Trophoblast cell (in vitro differentiated cells and primary cell): ENCODE measurements around the gene PPP1R9A.

Experiments
- DNase-seq, 2 donors: peaks; one replicate each; pipeline ENCODE4 v3.0.0-alpha.2; 2016
- H2AFZ ChIP-seq: 2 replicates; pipeline ENCODE4 v1.6.1; 2013; ENCODE audit warnings: low read length, moderate library complexity, mild to moderate bottlenecking; ENCODE audit not compliant: insufficient read depth, poor library complexity
- H2AK5ac ChIP-seq: 2 replicates; pipeline ENCODE4 v1.6.1; 2013; ENCODE audit warnings: mild to moderate bottlenecking, low read length
- H2BK120ac ChIP-seq: 2 replicates; pipeline ENCODE4 v1.6.1; 2013; ENCODE audit warnings: low read length, mild to moderate bottlenecking, moderate library complexity; ENCODE audit not compliant: insufficient read depth, poor library complexity
- H2BK12ac ChIP-seq: 2 replicates; pipeline ENCODE4 v1.6.1; 2013; ENCODE audit warnings: mild to moderate bottlenecking, low read length, moderate library complexity
- H2BK5ac ChIP-seq: 2 replicates; pipeline ENCODE4 v1.6.1; 2013; ENCODE audit warnings: low read length, low read depth, moderate library complexity, mild to moderate bottlenecking; ENCODE audit not compliant: poor library complexity
- H3K14ac ChIP-seq: 2 replicates; pipeline ENCODE4 v1.6.1; 2013; ENCODE audit warnings: mild to moderate bottlenecking, low read length
- H3K18ac ChIP-seq: 2 replicates; pipeline ENCODE4 v1.6.1; 2013; ENCODE audit warnings: mild to moderate bottlenecking, low read length
- H3K23ac ChIP-seq: 2 replicates; pipeline ENCODE4 v1.6.1; 2013; ENCODE audit warnings: low read length
- H3K27ac ChIP-seq: 2 replicates; pipeline ENCODE4 v1.5.1; 2013; ENCODE audit warnings: low read depth, mild to moderate bottlenecking, inconsistent platforms, low read length, moderate library complexity
- H3K27me3 ChIP-seq: 2 replicates; pipeline ENCODE4 v1.6.1; 2013; ENCODE audit warnings: inconsistent platforms, mild to moderate bottlenecking, low read length, moderate library complexity; ENCODE audit not compliant: insufficient read depth
- H3K36me3 ChIP-seq, 2 experiments: 1 replicate in 1 of 2; 2 replicates in 1 of 2; pipeline ENCODE4 v1.6.1; 2013; ENCODE audit warnings: low read length in 2 of 2, mild to moderate bottlenecking in 2 of 2, moderate library complexity in 1 of 2; ENCODE audit not compliant: insufficient read depth in 2 of 2, control insufficient read depth in 1 of 2
- H3K4ac ChIP-seq: 2 replicates; pipeline ENCODE4 v1.6.1; 2013; ENCODE audit warnings: low read depth, mild to moderate bottlenecking, low read length, moderate library complexity
- H3K4me1 ChIP-seq, 2 experiments: 1 replicate in 1 of 2; 2 replicates in 1 of 2; pipeline ENCODE4 v1.6.1; 2013; ENCODE audit warnings: low read length in 2 of 2, mild to moderate bottlenecking in 2 of 2, moderate library complexity in 1 of 2; ENCODE audit not compliant: insufficient read depth in 2 of 2, control insufficient read depth in 1 of 2
- H3K4me2 ChIP-seq: 2 replicates; pipeline ENCODE4 v1.6.1; 2013; ENCODE audit warnings: inconsistent platforms, mild to moderate bottlenecking, low read length, moderate library complexity
- H3K4me3 ChIP-seq: 2 replicates; pipeline ENCODE4 v1.5.1; 2013; ENCODE audit warnings: mild to moderate bottlenecking, low read depth, low read length, inconsistent platforms
- H3K79me1 ChIP-seq: one replicate; pipeline ENCODE4 v1.6.1; 2013; ENCODE audit warnings: low read length
- H3K79me2 ChIP-seq: 2 replicates; pipeline ENCODE4 v1.6.1; 2013; ENCODE audit warnings: low read length, mild to moderate bottlenecking; ENCODE audit not compliant: control insufficient read depth, insufficient read depth, poor library complexity
- H3K9ac ChIP-seq: 2 replicates; pipeline ENCODE4 v1.6.1; 2013; ENCODE audit warnings: mild to moderate bottlenecking, low read length
- H3K9me3 ChIP-seq: 2 replicates; pipeline ENCODE4 v1.6.1; 2013; ENCODE audit warnings: low read depth, mild to moderate bottlenecking, control low read depth, inconsistent platforms, low read length; ENCODE audit not compliant: insufficient read depth
- H4K12ac ChIP-seq: 2 replicates; pipeline ENCODE4 v1.6.1; 2013; ENCODE audit warnings: low read depth, mild to moderate bottlenecking, low read length, moderate library complexity
- H4K8ac ChIP-seq: 2 replicates; pipeline ENCODE4 v1.6.1; 2013; ENCODE audit warnings: low read depth, mild to moderate bottlenecking, low read length, moderate library complexity
- H4K91ac ChIP-seq: one replicate; pipeline ENCODE4 v1.6.1; 2013; ENCODE audit warnings: low read depth, mild to moderate bottlenecking, low read length, moderate library complexity
- WGBS: extraction: QIAGEN DNeasy Blood & Tissue Kit; methylation state at CpG from one replicate; pipeline ENCODE4 v1.1.7; 2013; ENCODE audit warnings: missing lambda C conversion rate; ENCODE audit not compliant: insufficient read length, insufficient coverage; ENCODE audit errors: extremely low coverage; 5-methylcytosine and 5-hydroxymethylcytosine counted together

PPP1R9A gene

GRCh38 chr7:95028683-95029082, 121.3 kb downstream of the PPP1R9A start:
- H3K36me3 ChIP-seq = no peaks in the 10 kb centered on the region
- H3K9ac ChIP-seq = no peak overlapping the region
- no peak overlapping the region for H2BK5ac ChIP-seq
- H2BK12ac ChIP-seq = no peak overlapping the region
- no peak overlapping the region for H3K23ac ChIP-seq
- no peaks in the 10 kb centered on the region for H3K79me2 ChIP-seq
- H3K27ac ChIP-seq = no peak overlapping the region
- H3K9me3 ChIP-seq = peaks cover 3% of the 10 kb centered on the region
- H2AFZ ChIP-seq = no peak overlapping the region
- H4K8ac ChIP-seq = no peak overlapping the region
- no peaks in the 10 kb centered on the region for H3K79me1 ChIP-seq
- no peaks in the 10 kb centered on the region for H3K4me1 ChIP-seq
- no peak overlapping the region for H3K4ac ChIP-seq
- WGBS = no CpG with 5 or more reads among the region's 1 CpG
- H3K14ac ChIP-seq = no peak overlapping the region
- no peak overlapping the region for H3K4me3 ChIP-seq
- H3K4me2 ChIP-seq = no peak overlapping the region
- no peaks in the 10 kb centered on the region for H3K27me3 ChIP-seq
- no peak for DNase-seq
- no peak overlapping the region for H4K12ac ChIP-seq
- no peak overlapping the region for H4K91ac ChIP-seq
- no peak overlapping the region for H2AK5ac ChIP-seq
- H2BK120ac ChIP-seq = no peak overlapping the region
- H3K18ac ChIP-seq = no peak overlapping the region

- no peak overlapping the region for H3K23ac ChIP-seq
- no peak overlapping the region for H3K4ac ChIP-seq
- H2BK12ac ChIP-seq = no peak overlapping the region
- H2AK5ac ChIP-seq = no peak overlapping the region
- no peak overlapping the region for H3K18ac ChIP-seq
- H3K4me2 ChIP-seq = no peak overlapping the region
- H3K27ac ChIP-seq = no peak overlapping the region
- no peaks in the 10 kb centered on the region for H3K4me1 ChIP-seq
- no peaks in the 10 kb centered on the region for H3K9me3 ChIP-seq
- no peak overlapping the region for H3K4me3 ChIP-seq
- no peak overlapping the region for H4K12ac ChIP-seq
- H3K9ac ChIP-seq = no peak overlapping the region
- H2BK120ac ChIP-seq = no peak overlapping the region
- no peaks in the 10 kb centered on the region for H3K27me3 ChIP-seq
- H3K79me1 ChIP-seq = no peaks in the 10 kb centered on the region
- H3K79me2 ChIP-seq = no peaks in the 10 kb centered on the region
- no peak for DNase-seq
- no peak overlapping the region for H3K14ac ChIP-seq
- H2AFZ ChIP-seq = no peak overlapping the region
- H4K8ac ChIP-seq = no peak overlapping the region
- H2BK5ac ChIP-seq = no peak overlapping the region
- H3K36me3 ChIP-seq = no peaks in the 10 kb centered on the region
- no peak overlapping the region for H4K91ac ChIP-seq
Observed at GRCh38 chr7:95035295-95035694, 127.9 kb downstream of the PPP1R9A start.

GRCh38 chr7:95041031-95041430, 133.6 kb downstream of the PPP1R9A start:
- Histone ChIP-seq H3K79me1 (no peaks in the 10 kb centered on the region), H3K27me3 (no peaks in the 10 kb centered on the region), H3K4ac (no peak overlapping the region), H3K18ac (no peak overlapping the region), H3K4me3 (no peak overlapping the region), H2BK12ac (no peak overlapping the region), H3K4me2 (no peak overlapping the region), H4K8ac (no peak overlapping the region), H2AFZ (no peak overlapping the region), H4K91ac (no peak overlapping the region), H3K23ac (no peak overlapping the region), H3K36me3 (no peaks in the 10 kb centered on the region), H2BK5ac (no peak overlapping the region), H2AK5ac (no peak overlapping the region), H2BK120ac (no peak overlapping the region), H3K14ac (no peak overlapping the region), H3K4me1 (no peaks in the 10 kb centered on the region), H4K12ac (no peak overlapping the region), H3K9ac (no peak overlapping the region), H3K79me2 (no peaks in the 10 kb centered on the region), H3K9me3 (no peaks in the 10 kb centered on the region), H3K27ac (no peak overlapping the region)
- WGBS = no CpG with 5 or more reads among the region's 4 CpGs
- no peak for DNase-seq

GRCh38 chr7:95045236-95045923, 138.0 kb downstream of the PPP1R9A start:
- Histone ChIP-seq H2BK120ac (no peak overlapping the region), H4K12ac (no peak overlapping the region), H3K14ac (no peak overlapping the region), H3K18ac (no peak overlapping the region), H3K4me3 (no peak overlapping the region), H3K4me2 (no peak overlapping the region), H3K79me1 (no peaks in the 10 kb centered on the region), H3K23ac (no peak overlapping the region), H3K9ac (no peak overlapping the region), H3K36me3 (no peaks in the 10 kb centered on the region), H3K4me1 (no peaks in the 10 kb centered on the region), H2AFZ (no peak overlapping the region), H2BK12ac (no peak overlapping the region), H3K79me2 (no peaks in the 10 kb centered on the region), H2AK5ac (no peak overlapping the region), H2BK5ac (no peak overlapping the region), H3K9me3 (no peaks in the 10 kb centered on the region), H4K8ac (no peak overlapping the region), H3K27me3 (no peaks in the 10 kb centered on the region), H4K91ac (no peak overlapping the region), H3K4ac (no peak overlapping the region), H3K27ac (no peak overlapping the region)
- WGBS = no CpG with 5 or more reads among the region's 8 CpGs
- no peak for DNase-seq
